HepG2 (cell line): ENCODE data around the gene TCF3. TPM values are rescaled to one million over a fixed set of nuclear protein-coding genes. Genes with fewer than 3 reads are reported as not detected.

Experiments
- FOXO1 ChIP-seq: sonication (generic); formaldehyde crosslinking; IDR thresholded peaks from 2 replicates; pipeline ENCODE4 v1.4.0; 2020; ENCODE audit warnings: missing genetic modification reagents
- IRX3 ChIP-seq: sonication (generic); formaldehyde crosslinking; IDR thresholded peaks from 2 replicates; pipeline ENCODE4 v1.8.1; 2023; ENCODE audit warnings: mild to moderate bottlenecking, low read depth, missing genetic modification reagents, borderline replicate concordance
- KDM4B ChIP-seq: sonication (generic); formaldehyde crosslinking; IDR thresholded peaks from 2 replicates; pipeline ENCODE4 v1.4.0; 2020; ENCODE audit warnings: missing genetic modification reagents
- NFYB ChIP-seq: sonication (generic); formaldehyde crosslinking; IDR thresholded peaks from 2 replicates; pipeline ENCODE4 v1.4.0; 2020; ENCODE audit warnings: missing genetic modification reagents
- PBX3 ChIP-seq: sonication (generic); formaldehyde crosslinking; IDR thresholded peaks from 2 replicates; pipeline ENCODE4 v1.8.1; 2023; ENCODE audit warnings: missing genetic modification reagents, inconsistent platforms, borderline replicate concordance
- SIN3A ChIP-seq: IDR thresholded peaks from 2 replicates; pipeline ENCODE4 v1.6.1; 2011; ENCODE audit warnings: low read depth, mild to moderate bottlenecking, control low read depth, low read length, borderline replicate concordance
- SNAPC4 ChIP-seq: sonication (generic); formaldehyde crosslinking; IDR thresholded peaks from 2 replicates; pipeline ENCODE4 v1.4.0; 2020; ENCODE audit warnings: mild to moderate bottlenecking, missing genetic modification reagents
- SP140L ChIP-seq: sonication (generic); formaldehyde crosslinking; IDR thresholded peaks from 2 replicates; pipeline ENCODE4 v1.4.0; 2020; ENCODE audit warnings: missing genetic modification reagents, borderline replicate concordance
- ZHX1 ChIP-seq: sonication (generic); formaldehyde crosslinking; IDR thresholded peaks from 2 replicates; pipeline ENCODE4 v1.8.1; 2022; ENCODE audit warnings: low read depth, mild to moderate bottlenecking, missing genetic modification reagents
- ZMYM4 ChIP-seq: sonication (generic); formaldehyde crosslinking; IDR thresholded peaks from 2 replicates; pipeline ENCODE4 v1.8.1; 2023; ENCODE audit warnings: mild to moderate bottlenecking, missing genetic modification reagents
- ZNF101 ChIP-seq: sonication (generic); formaldehyde crosslinking; IDR thresholded peaks from 2 replicates; pipeline ENCODE4 v1.4.0; 2020; ENCODE audit warnings: mild to moderate bottlenecking, low read depth, missing genetic modification reagents, borderline replicate concordance
- ZNF34 ChIP-seq: sonication (generic); formaldehyde crosslinking; IDR thresholded peaks from 2 replicates; pipeline ENCODE4 v1.4.0; 2020; ENCODE audit warnings: mild to moderate bottlenecking, missing genetic modification reagents, borderline replicate concordance
- ZNF496 ChIP-seq: sonication (generic); formaldehyde crosslinking; IDR thresholded peaks from 2 replicates; pipeline ENCODE4 v1.8.1; 2023; ENCODE audit warnings: mild to moderate bottlenecking, moderate library complexity, missing genetic modification reagents; ENCODE audit not compliant: insufficient replicate concordance
- ZNF687 ChIP-seq: sonication (generic); formaldehyde crosslinking; IDR thresholded peaks from 2 replicates; pipeline ENCODE4 v1.5.1; 2020; ENCODE audit warnings: mild to moderate bottlenecking, missing genetic modification reagents, moderate library complexity
- polyA plus RNA-seq, 8 experiments: library from polyadenylated mRNA; depleted of rRNA in 3 of 8; stranded (reverse) in 7 of 8; unstranded in 1 of 8; fragments of >200 nt; fragmentation: Illumina TruSeq in 4 of 8; extraction: Trizol in 4 of 8; gene quantifications; 2 replicates each; pipeline versions ENCODE4 v1.2.1 to v1.2.3, GENCODE V29; 2011 to 2016; ENCODE audit warnings: low read depth in 4 of 8, missing spikeins in 1 of 8, mixed read lengths in 1 of 8; ENCODE audit not compliant: insufficient read depth in 1 of 8
- total RNA-seq, 5 experiments: library from RNA; depleted of rRNA; stranded (reverse); fragments of >200 nt; fragmentation: Illumina TruSeq; extraction: Trizol; gene quantifications; 2 replicates each; pipeline ENCODE4 v1.2.3, GENCODE V29; 2016; ENCODE audit warnings: low read depth in 1 of 5

Gene TCF3
- total and polyA plus RNA-seq, 2 of the 13 experiments (the other 11 are each of a cell fraction or from before 2014, with no cell fraction given) = 51.4 to 53.2 TPM

GRCh38 chr19:1592755-1593500 is 59.5 kb downstream of the TCF3 start, which contains the start of gene MBD3 (continued):
- TF ChIP-seq SNAPC4 (CRISPR knock-in tag) = 0 out of 2 replicates have a peak, but pooled peaks have one; percentile 38
- no peak for TF ChIP-seq ZMYM4 (CRISPR knock-in tag)
- no peak for TF ChIP-seq PBX3 (CRISPR knock-in tag)
- no peak for TF ChIP-seq FOXO1 (CRISPR knock-in tag)
- no peak for TF ChIP-seq ZNF496
- 0 out of 2 replicates have a peak, but pooled peaks have one; percentile 41 for TF ChIP-seq IRX3 (CRISPR knock-in tag)
- peak; percentile 20; the same call in 1 of the 2 replicates for TF ChIP-seq SIN3A
- no peak for TF ChIP-seq ZNF687 (CRISPR knock-in tag)
- TF ChIP-seq SP140L = no peak
- TF ChIP-seq KDM4B (CRISPR knock-in tag) = no peak
- no peak for TF ChIP-seq ZNF101
- no peak for TF ChIP-seq ZNF34 (CRISPR knock-in tag)
- peak; percentile 66 for TF ChIP-seq NFYB (CRISPR knock-in tag)
- no peak for TF ChIP-seq ZHX1
